ENCODE measurements around the gene AGTR1.

The AGTR1 gene

GRCh38 chr3:148697306-148698189, at the start of gene AGTR1:
Gene AGTR1 (plus strand): TSS chr3:148697903. CDS start chr3:148741036, 43,133 bp downstream.
- peak; percentile 58 for DNase-seq (ENCODE audit: low spot score)

GRCh38 chr3:148648685-148649352, 48.9 kb upstream of the AGTR1 start:
- DNase-seq (ENCODE audit: low spot score): no peak

GRCh38 chr3:148651549-148651948, 46.2 kb upstream of the AGTR1 start:
- no peak for DNase-seq (ENCODE audit: low spot score)

GRCh38 chr3:148654433-148654832, 43.3 kb upstream of the AGTR1 start:
- no peak for DNase-seq (ENCODE audit: low spot score)

GRCh38 chr3:148657470-148657869, 40.2 kb upstream of the AGTR1 start:
- DNase-seq (ENCODE audit: low spot score): no peak

- DNase-seq (ENCODE audit: low spot score): no peak
Measured at GRCh38 chr3:148659512-148659911, 38.2 kb upstream of the AGTR1 start.

- no peak for DNase-seq (ENCODE audit: low spot score)
Measured at GRCh38 chr3:148680289-148680688, 17.4 kb upstream of the AGTR1 start.

GRCh38 chr3:148681080-148681479, 16.6 kb upstream of the AGTR1 start:
- DNase-seq (ENCODE audit: low spot score): no peak

- no peak for DNase-seq (ENCODE audit: low spot score)
Measured at GRCh38 chr3:148682997-148683396, 14.7 kb upstream of the AGTR1 start.

GRCh38 chr3:148694116-148694515, 3.6 kb upstream of the AGTR1 start:
- DNase-seq (ENCODE audit: low spot score): no peak

GRCh38 chr3:148698190-148698810, 597 bp downstream of the AGTR1 start:
- DNase-seq (ENCODE audit: low spot score): no peak

- no peak for DNase-seq (ENCODE audit: low spot score)
Measured at GRCh38 chr3:148705314-148705713, 7.6 kb downstream of the AGTR1 start.

- DNase-seq (ENCODE audit: low spot score): no peak
Measured at GRCh38 chr3:148707601-148708380, 10.1 kb downstream of the AGTR1 start.

GRCh38 chr3:148708409-148708808, 10.7 kb downstream of the AGTR1 start:
- no peak for DNase-seq (ENCODE audit: low spot score)

- DNase-seq (ENCODE audit: low spot score): no peak
Measured at GRCh38 chr3:148709560-148710253, 12.0 kb downstream of the AGTR1 start.

GRCh38 chr3:148710665-148711064, 13.0 kb downstream of the AGTR1 start:
- DNase-seq (ENCODE audit: low spot score): no peak

- no peak for DNase-seq (ENCODE audit: low spot score)
Measured at GRCh38 chr3:148711981-148712666, 14.4 kb downstream of the AGTR1 start.

GRCh38 chr3:148714521-148714920, 16.8 kb downstream of the AGTR1 start:
- no peak for DNase-seq (ENCODE audit: low spot score)

- no peak for DNase-seq (ENCODE audit: low spot score)
Measured at GRCh38 chr3:148716657-148717056, 19.0 kb downstream of the AGTR1 start.

GRCh38 chr3:148717885-148718561, 20.3 kb downstream of the AGTR1 start:
- DNase-seq (ENCODE audit: low spot score): no peak

All from HuH-7 (cell line).